Esophagus squamous epithelium (tissue), 4 donors: ENCODE data around the gene PRR36.

Source experiments
- POLR2A ChIP-seq, 4 donors: fragments of 450-650 bp; IDR thresholded peaks; one replicate each; pipeline ENCODE4 v1.6.1; 2017; ENCODE audit warnings: antibody characterized with exemption in 4 of 4, mild to moderate bottlenecking in 4 of 4, moderate library complexity in 3 of 4
- TF ChIP-seq, protein P1 (sequence below), 6 experiments: fragments of 450-650 bp in 4 of 6; fragments of 200-600 bp in 2 of 6; sonication (generic) in 2 of 6; IDR thresholded peaks; one replicate each; pipeline ENCODE4 v1.5.1; 2016 to 2019; ENCODE audit warnings: antibody characterized with exemption in 6 of 6, mild to moderate bottlenecking in 4 of 6, moderate library complexity in 4 of 6

DNA sequence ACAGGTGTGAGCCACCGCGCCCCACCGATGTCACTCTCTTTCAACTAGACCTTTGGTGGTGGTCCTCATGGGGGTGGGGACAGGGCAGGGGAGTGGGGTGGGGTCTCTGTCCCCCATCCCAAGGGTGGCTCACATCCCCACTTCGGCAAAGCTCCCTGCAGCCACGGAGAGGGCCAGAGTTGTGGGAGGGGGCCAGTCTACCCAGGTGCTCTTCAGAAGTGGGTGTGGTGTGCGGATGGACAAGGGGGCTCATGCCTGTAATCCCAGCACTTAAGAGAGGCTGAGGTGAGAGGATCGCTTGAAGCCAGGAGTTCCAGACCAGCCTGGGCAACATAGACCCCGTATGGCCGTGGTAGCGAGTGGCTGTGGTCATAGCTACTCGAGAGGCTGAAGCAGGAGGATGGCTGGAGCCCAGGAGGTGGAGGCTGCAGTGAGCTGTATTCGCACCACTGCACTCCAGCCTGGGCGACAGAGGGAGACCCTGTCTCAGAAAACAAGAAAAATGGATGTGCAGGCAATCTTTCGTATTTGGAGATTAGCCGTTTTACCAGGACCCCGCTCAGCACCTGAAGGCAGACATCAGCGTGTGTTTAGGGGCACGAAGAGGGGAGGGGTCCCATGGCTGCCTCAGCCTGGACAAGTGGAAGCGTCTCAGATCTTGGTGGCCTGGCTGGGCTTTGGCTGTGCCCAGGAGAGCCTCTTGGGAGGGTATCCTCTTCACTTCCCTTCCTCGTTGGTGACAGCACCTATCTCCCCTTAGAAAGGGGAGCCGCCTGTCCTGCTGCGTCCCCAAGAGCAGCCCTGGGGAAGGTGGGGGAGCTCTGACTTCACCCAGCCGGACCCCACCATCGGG, 41.3 kb upstream of the PRR36 start:
- no peak for TF ChIP-seq POLR2A (IDR thresholded peaks at IDR 0.05)
- TF ChIP-seq, protein P1, sequence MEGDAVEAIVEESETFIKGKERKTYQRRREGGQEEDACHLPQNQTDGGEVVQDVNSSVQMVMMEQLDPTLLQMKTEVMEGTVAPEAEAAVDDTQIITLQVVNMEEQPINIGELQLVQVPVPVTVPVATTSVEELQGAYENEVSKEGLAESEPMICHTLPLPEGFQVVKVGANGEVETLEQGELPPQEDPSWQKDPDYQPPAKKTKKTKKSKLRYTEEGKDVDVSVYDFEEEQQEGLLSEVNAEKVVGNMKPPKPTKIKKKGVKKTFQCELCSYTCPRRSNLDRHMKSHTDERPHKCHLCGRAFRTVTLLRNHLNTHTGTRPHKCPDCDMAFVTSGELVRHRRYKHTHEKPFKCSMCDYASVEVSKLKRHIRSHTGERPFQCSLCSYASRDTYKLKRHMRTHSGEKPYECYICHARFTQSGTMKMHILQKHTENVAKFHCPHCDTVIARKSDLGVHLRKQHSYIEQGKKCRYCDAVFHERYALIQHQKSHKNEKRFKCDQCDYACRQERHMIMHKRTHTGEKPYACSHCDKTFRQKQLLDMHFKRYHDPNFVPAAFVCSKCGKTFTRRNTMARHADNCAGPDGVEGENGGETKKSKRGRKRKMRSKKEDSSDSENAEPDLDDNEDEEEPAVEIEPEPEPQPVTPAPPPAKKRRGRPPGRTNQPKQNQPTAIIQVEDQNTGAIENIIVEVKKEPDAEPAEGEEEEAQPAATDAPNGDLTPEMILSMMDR (IDR thresholded peaks at IDR 0.05) = no peak
